Mesenchymal stem cell (in vitro differentiated cells and primary cell): Measurements from ENCODE around the gene RAPGEF1.

Experiments used
- DNase-seq: peaks from one replicate; pipeline ENCODE4 v3.0.0-alpha.2; 2013
- H2AFZ ChIP-seq: one replicate; pipeline ENCODE4 v1.6.1; 2013; ENCODE audit warnings: low read depth, mild to moderate bottlenecking, control low read depth, inconsistent platforms, low read length, moderate library complexity
- H2AK5ac ChIP-seq: 2 replicates; pipeline ENCODE4 v1.6.1; 2013; ENCODE audit warnings: low read length, moderate library complexity, mild to moderate bottlenecking, inconsistent platforms; ENCODE audit not compliant: severe bottlenecking
- H2BK120ac ChIP-seq: one replicate; pipeline ENCODE4 v1.6.1; 2013; ENCODE audit warnings: low read depth, mild to moderate bottlenecking, inconsistent platforms, low read length, moderate library complexity
- H2BK12ac ChIP-seq, 2 experiments: one replicate each; pipeline ENCODE4 v1.6.1; 2013; ENCODE audit warnings: inconsistent platforms in 2 of 2, low read length in 2 of 2, mild to moderate bottlenecking in 2 of 2, moderate library complexity in 2 of 2, control low read depth in 1 of 2
- H2BK15ac ChIP-seq: one replicate; pipeline ENCODE4 v1.6.1; 2013; ENCODE audit warnings: mild to moderate bottlenecking, low read depth, inconsistent platforms; ENCODE audit not compliant: poor library complexity, severe bottlenecking
- H2BK5ac ChIP-seq: 2 replicates; pipeline ENCODE4 v1.6.1; 2013; ENCODE audit warnings: low read depth, mild to moderate bottlenecking, low read length, control low read depth, inconsistent platforms; ENCODE audit not compliant: poor library complexity, severe bottlenecking
- H3K14ac ChIP-seq, 2 experiments: one replicate each; pipeline ENCODE4 v1.6.1; 2013; ENCODE audit warnings: inconsistent platforms in 2 of 2, low read length in 2 of 2, control low read depth in 1 of 2, mild to moderate bottlenecking in 1 of 2, moderate library complexity in 1 of 2
- H3K18ac ChIP-seq, 2 experiments: one replicate each; pipeline ENCODE4 v1.6.1; 2013; ENCODE audit warnings: inconsistent platforms in 2 of 2, low read length in 2 of 2, control low read depth in 1 of 2, low read depth in 1 of 2, mild to moderate bottlenecking in 1 of 2
- H3K23ac ChIP-seq, 2 experiments: one replicate each; pipeline ENCODE4 v1.6.1; 2013; ENCODE audit warnings: inconsistent platforms in 2 of 2, low read length in 2 of 2, mild to moderate bottlenecking in 2 of 2, moderate library complexity in 2 of 2, control low read depth in 1 of 2
- H3K27ac ChIP-seq: 2 replicates; pipeline ENCODE4 v1.5.1; 2013; ENCODE audit warnings: mild to moderate bottlenecking, moderate library complexity, low read length, control low read depth, inconsistent platforms; ENCODE audit not compliant: poor library complexity, severe bottlenecking
- H3K27me3 ChIP-seq, 2 experiments: 2 replicates each; pipeline versions ENCODE4 v1.6.1 to v1.7.0; 2013; ENCODE audit warnings: low read length in 2 of 2, mild to moderate bottlenecking in 2 of 2, moderate library complexity in 2 of 2, control low read depth in 1 of 2, inconsistent platforms in 1 of 2; ENCODE audit not compliant: control insufficient read depth in 1 of 2, insufficient read depth in 1 of 2
- H3K36me3 ChIP-seq, 2 experiments: 2 replicates each; pipeline versions ENCODE4 v1.6.1 to v1.7.0; 2013; ENCODE audit warnings: low read length in 2 of 2, control low read depth in 1 of 2, inconsistent platforms in 1 of 2, low read depth in 1 of 2, mild to moderate bottlenecking in 1 of 2; ENCODE audit not compliant: insufficient read depth in 2 of 2, control insufficient read depth in 1 of 2
- H3K4ac ChIP-seq, 2 experiments: one replicate each; pipeline ENCODE4 v1.6.1; 2013; ENCODE audit warnings: inconsistent platforms in 2 of 2, low read length in 2 of 2, mild to moderate bottlenecking in 2 of 2, moderate library complexity in 2 of 2, control low read depth in 1 of 2, low read depth in 1 of 2
- H3K4me1 ChIP-seq: 2 replicates; pipeline ENCODE4 v1.6.1; 2013; ENCODE audit warnings: low read depth, low read length, control low read depth; ENCODE audit not compliant: control insufficient read depth, insufficient read depth
- H3K4me2 ChIP-seq: 2 replicates; pipeline ENCODE4 v1.6.1; 2013; ENCODE audit warnings: low read length, mild to moderate bottlenecking, inconsistent platforms; ENCODE audit not compliant: poor library complexity, severe bottlenecking
- H3K4me3 ChIP-seq, 2 experiments: 2 replicates each; pipeline versions ENCODE4 v1.5.1 to v1.7.0; 2013; ENCODE audit warnings: low read length in 2 of 2, mild to moderate bottlenecking in 2 of 2, control low read depth in 1 of 2, low read depth in 1 of 2; ENCODE audit not compliant: insufficient read depth in 1 of 2
- H3K79me1 ChIP-seq: replicated peaks from 2 replicates; pipeline ENCODE4 v1.6.1; 2013; ENCODE audit warnings: mild to moderate bottlenecking, control low read depth, low read length, inconsistent platforms; ENCODE audit not compliant: poor library complexity, severe bottlenecking
- H3K9ac ChIP-seq: 2 replicates; pipeline ENCODE4 v1.7.0; 2013; ENCODE audit warnings: mild to moderate bottlenecking, low read length, moderate library complexity
- H3K9me3 ChIP-seq: 2 replicates; pipeline ENCODE4 v1.7.0; 2013; ENCODE audit warnings: mild to moderate bottlenecking, low read length; ENCODE audit not compliant: control insufficient read depth
- H4K8ac ChIP-seq: one replicate; pipeline ENCODE4 v1.6.1; 2013; ENCODE audit warnings: inconsistent platforms, mild to moderate bottlenecking, low read length, moderate library complexity
- H4K91ac ChIP-seq: one replicate; pipeline ENCODE4 v1.6.1; 2013; ENCODE audit warnings: mild to moderate bottlenecking, low read length, inconsistent platforms
- WGBS: methylation state at CpG from one replicate; pipeline ENCODE4 v1.1.7; 2013; ENCODE audit warnings: mixed read lengths; 5-methylcytosine and 5-hydroxymethylcytosine counted together

RAPGEF1 gene

DNA sequence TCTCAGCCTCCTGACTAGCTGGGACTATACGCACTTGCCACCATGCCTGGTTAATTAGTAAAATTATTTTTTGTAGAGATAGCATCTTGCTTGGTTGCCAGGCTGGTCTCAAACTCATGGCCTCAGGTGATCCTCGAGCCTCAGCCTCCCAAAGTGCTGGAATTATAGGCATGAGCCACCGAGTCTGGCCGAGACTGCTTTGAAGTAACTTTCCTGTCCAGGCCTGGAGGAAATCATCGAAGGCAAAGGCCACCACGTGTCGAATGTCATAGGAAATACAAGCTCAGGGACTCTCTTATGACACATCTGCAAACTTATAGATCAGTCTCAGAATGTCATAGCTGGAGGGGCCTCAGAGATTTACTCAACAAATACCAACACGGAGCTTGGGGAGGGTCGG lies 25.1 kb downstream of the RAPGEF1 start:
- peak overlapping the region; percentile 67 for H4K8ac ChIP-seq
- peaks cover 0 to 11% of the 10 kb centered on the region in 2 experiments for H3K36me3 ChIP-seq
- H2BK15ac ChIP-seq = no peak overlapping the region
- H3K14ac ChIP-seq = no peak overlapping the region
- H2AK5ac ChIP-seq = peak overlapping the region; percentile 39
- no peak overlapping the region for H3K4me3 ChIP-seq
- no peak overlapping the region for H3K4me2 ChIP-seq
- H3K18ac ChIP-seq = peak overlapping the region; percentile 38 to 90
- DNase-seq = no peak
- H3K79me1 ChIP-seq = peaks cover 36% of the 10 kb centered on the region
- peak overlapping the region; percentile 90 for H4K91ac ChIP-seq
- peak overlapping the region; percentile 74 for H3K27ac ChIP-seq
- peak overlapping the region; percentile 66 for H2BK120ac ChIP-seq
- H3K4ac ChIP-seq = peak overlapping the region; percentile 32 to 66
- no peaks in the 10 kb centered on the region for H3K9me3 ChIP-seq
- H3K23ac ChIP-seq = no peak overlapping the region
- H2BK5ac ChIP-seq = no peak overlapping the region
- H3K27me3 ChIP-seq = no peaks in the 10 kb centered on the region
- peak overlapping the region; percentile 69 for H3K9ac ChIP-seq
- H2BK12ac ChIP-seq = peak overlapping the region; percentile 92 to 97
- WGBS = 93% methylated on average over 9 of the region's 9 CpGs
- H2AFZ ChIP-seq = no peak overlapping the region
- H3K4me1 ChIP-seq = peaks cover 15% of the 10 kb centered on the region

GRCh38 chr9:131714161-131714646 lies 25.7 kb downstream of the RAPGEF1 start:
- Histone ChIP-seq H3K4me1 (peaks cover 19% of the 10 kb centered on the region), H3K9ac (peak overlapping the region; percentile 69), H3K4me2 (peak overlapping the region; percentile 23), H3K36me3 (peaks cover 0 to 11% of the 10 kb centered on the region in 2 experiments), H3K27ac (peak overlapping the region; percentile 74), H2BK15ac (no peak overlapping the region), H3K4me3 (peak overlapping the region in 1 of 2 experiments; percentile 33), H3K79me1 (peaks cover 40% of the 10 kb centered on the region), H4K8ac (peak overlapping the region; percentile 4), H2BK12ac (no peak overlapping the region), H3K9me3 (no peaks in the 10 kb centered on the region), H4K91ac (no peak overlapping the region), H3K23ac (no peak overlapping the region), H2BK5ac (no peak overlapping the region), H3K27me3 (no peaks in the 10 kb centered on the region), H3K18ac (no peak overlapping the region), H2AFZ (no peak overlapping the region), H2BK120ac (no peak overlapping the region), H3K14ac (no peak overlapping the region), H2AK5ac (no peak overlapping the region), H3K4ac (peak overlapping the region in 1 of 2 experiments; percentile 22)
- peak; percentile 97 for DNase-seq
- WGBS = 3% methylated on average over 8 of the region's 10 CpGs

- H2BK12ac ChIP-seq = peak overlapping the region; percentile 65 to 77
- no peaks in the 10 kb centered on the region for H3K27me3 ChIP-seq
- H3K4ac ChIP-seq = peak overlapping the region in 1 of 2 experiments; percentile 64
- H3K4me1 ChIP-seq = peaks cover 21% of the 10 kb centered on the region
- no peak overlapping the region for H2BK15ac ChIP-seq
- no peak for DNase-seq
- peaks cover 0 to 9% of the 10 kb centered on the region in 2 experiments for H3K36me3 ChIP-seq
- H2BK120ac ChIP-seq = peak overlapping the region; percentile 88
- no peak overlapping the region for H3K4me3 ChIP-seq
- WGBS = 97% methylated on average over 8 of the region's 8 CpGs
- H3K79me1 ChIP-seq = peaks cover 40% of the 10 kb centered on the region
- H3K27ac ChIP-seq = no peak overlapping the region
- H3K23ac ChIP-seq = no peak overlapping the region
- no peak overlapping the region for H2AFZ ChIP-seq
- H2AK5ac ChIP-seq = peak overlapping the region; percentile 59
- no peak overlapping the region for H3K9ac ChIP-seq
- no peaks in the 10 kb centered on the region for H3K9me3 ChIP-seq
- H2BK5ac ChIP-seq = no peak overlapping the region
- H3K14ac ChIP-seq = no peak overlapping the region
- H4K8ac ChIP-seq = peak overlapping the region; percentile 42
- H4K91ac ChIP-seq = peak overlapping the region; percentile 72
- peak overlapping the region in 1 of 2 experiments; percentile 65 for H3K18ac ChIP-seq
- H3K4me2 ChIP-seq = no peak overlapping the region
Observed at GRCh38 chr9:131713016-131713415, 26.9 kb downstream of the RAPGEF1 start.

DNA sequence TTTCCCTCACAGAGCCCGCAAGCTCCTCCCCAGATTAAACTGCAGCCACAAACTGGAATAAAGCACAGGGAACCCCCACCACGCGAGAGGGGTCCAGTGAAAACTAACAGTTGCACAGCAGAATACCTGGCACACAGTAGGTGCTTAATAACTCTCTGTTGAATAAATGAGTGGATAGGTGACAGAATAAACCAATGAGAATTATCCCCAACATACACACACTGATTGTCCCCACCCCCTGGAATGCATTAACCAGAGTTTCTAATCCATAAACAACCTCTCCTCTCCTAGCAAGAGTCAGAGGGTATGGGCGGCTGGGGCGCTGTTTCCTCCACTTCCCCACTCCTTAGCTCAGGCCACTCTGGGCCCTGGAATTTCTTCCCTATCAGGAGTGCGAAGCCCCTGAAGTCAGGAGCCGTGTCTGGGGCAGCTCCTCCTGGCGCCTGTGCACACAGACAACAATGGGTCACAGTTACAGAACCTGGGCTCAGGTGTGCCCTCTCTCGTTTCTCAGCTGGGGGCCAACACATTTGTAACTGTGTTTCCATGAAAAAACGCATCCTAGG lies 27.6 kb downstream of the RAPGEF1 start:
- Histone ChIP-seq H2BK5ac (no peak overlapping the region), H3K9ac (no peak overlapping the region), H3K9me3 (no peaks in the 10 kb centered on the region), H3K36me3 (peaks cover 0 to 7% of the 10 kb centered on the region in 2 experiments), H3K4me3 (no peak overlapping the region), H3K4me2 (no peak overlapping the region), H3K4ac (no peak overlapping the region), H3K14ac (peak overlapping the region in 1 of 2 experiments; percentile 9), H3K18ac (peak overlapping the region in 1 of 2 experiments; percentile 50), H3K23ac (no peak overlapping the region), H3K27me3 (no peaks in the 10 kb centered on the region), H3K4me1 (peaks cover 23% of the 10 kb centered on the region), H2AFZ (no peak overlapping the region), H2BK120ac (peak overlapping the region; percentile 36), H4K8ac (no peak overlapping the region), H2AK5ac (no peak overlapping the region), H2BK15ac (no peak overlapping the region), H3K79me1 (peaks cover 38% of the 10 kb centered on the region), H4K91ac (no peak overlapping the region), H2BK12ac (no peak overlapping the region), H3K27ac (no peak overlapping the region)
- DNase-seq = no peak
- WGBS = 81% methylated on average over 8 of the region's 10 CpGs
